Omental fat pad (tissue), 4 donors: ENCODE measurements around the gene GNRHR. TPM values are rescaled to one million over a fixed set of nuclear protein-coding genes. Genes with fewer than 3 reads are reported as not detected.
"Not testable (repeated sequence)": the region's sequence is repeated elsewhere in the genome, so short reads cannot be mapped to it uniquely, and the experiment has no call there.

Experiments used
- ATAC-seq: fragments of 150-250 bp; one replicate; pipeline ENCODE4 v1.9.1; 2016; ENCODE audit warnings: mild to moderate bottlenecking, moderate library complexity; ENCODE audit not compliant: low FRiP score
- DNase-seq: peaks from one replicate; pipeline ENCODE4 v3.0.0-alpha.2; 2019; ENCODE audit warnings: low spot score
- total RNA-seq, 4 donors: library from RNA; depleted of rRNA; stranded (reverse); fragments of >200 nt; gene quantifications; one replicate each; pipeline ENCODE4 v1.1.0, GENCODE V29; 2016
- TF ChIP-seq, protein P1 (sequence below), 3 donors: fragments of 450-650 bp; IDR thresholded peaks; one replicate each; pipeline ENCODE4 v1.5.1; 2016 to 2017; ENCODE audit warnings: antibody characterized with exemption in 3 of 3, mild to moderate bottlenecking in 3 of 3, moderate library complexity in 2 of 3

GNRHR gene
- total RNA-seq, 4 donors from 2014 or later = not detected

GRCh38 chr4:67770422-67770821 lies 16.2 kb upstream of the GNRHR start:
- TF ChIP-seq, protein P1, sequence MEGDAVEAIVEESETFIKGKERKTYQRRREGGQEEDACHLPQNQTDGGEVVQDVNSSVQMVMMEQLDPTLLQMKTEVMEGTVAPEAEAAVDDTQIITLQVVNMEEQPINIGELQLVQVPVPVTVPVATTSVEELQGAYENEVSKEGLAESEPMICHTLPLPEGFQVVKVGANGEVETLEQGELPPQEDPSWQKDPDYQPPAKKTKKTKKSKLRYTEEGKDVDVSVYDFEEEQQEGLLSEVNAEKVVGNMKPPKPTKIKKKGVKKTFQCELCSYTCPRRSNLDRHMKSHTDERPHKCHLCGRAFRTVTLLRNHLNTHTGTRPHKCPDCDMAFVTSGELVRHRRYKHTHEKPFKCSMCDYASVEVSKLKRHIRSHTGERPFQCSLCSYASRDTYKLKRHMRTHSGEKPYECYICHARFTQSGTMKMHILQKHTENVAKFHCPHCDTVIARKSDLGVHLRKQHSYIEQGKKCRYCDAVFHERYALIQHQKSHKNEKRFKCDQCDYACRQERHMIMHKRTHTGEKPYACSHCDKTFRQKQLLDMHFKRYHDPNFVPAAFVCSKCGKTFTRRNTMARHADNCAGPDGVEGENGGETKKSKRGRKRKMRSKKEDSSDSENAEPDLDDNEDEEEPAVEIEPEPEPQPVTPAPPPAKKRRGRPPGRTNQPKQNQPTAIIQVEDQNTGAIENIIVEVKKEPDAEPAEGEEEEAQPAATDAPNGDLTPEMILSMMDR (IDR thresholded peaks at IDR 0.05) = no peak
- ATAC-seq = no peak
- DNase-seq = no peak

GRCh38 chr4:67765928-67766327 lies 11.7 kb upstream of the GNRHR start:
- no peak for ATAC-seq
- TF ChIP-seq, protein P1 (IDR thresholded peaks at IDR 0.05) = no peak
- no peak for DNase-seq

GRCh38 chr4:67765401-67765800 lies 11.2 kb upstream of the GNRHR start:
- DNase-seq (no peak), ATAC-seq (no peak)
- TF ChIP-seq, protein P1 (IDR thresholded peaks at IDR 0.05) = no peak

DNA sequence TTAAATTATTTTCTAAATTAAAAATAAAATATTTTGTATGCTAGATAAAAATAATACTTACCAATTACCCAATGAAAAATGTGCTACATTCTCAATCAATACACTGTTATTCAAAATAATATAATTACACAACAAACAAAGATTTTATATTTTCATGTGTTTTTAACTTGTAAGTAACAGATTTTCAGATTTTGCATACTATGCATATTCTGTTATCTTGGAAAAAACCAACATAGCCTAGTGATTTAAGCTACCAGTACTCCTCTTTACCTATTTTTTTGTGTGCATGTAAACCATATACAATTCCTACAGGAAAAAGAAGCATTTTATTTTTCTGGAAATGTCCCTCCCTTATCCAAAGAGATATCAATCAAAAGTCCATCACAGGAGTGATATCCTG lies 10.0 kb upstream of the GNRHR start:
- TF ChIP-seq, protein P1 (IDR thresholded peaks at IDR 0.05) = no peak
- ATAC-seq = no peak
- no peak for DNase-seq

DNA sequence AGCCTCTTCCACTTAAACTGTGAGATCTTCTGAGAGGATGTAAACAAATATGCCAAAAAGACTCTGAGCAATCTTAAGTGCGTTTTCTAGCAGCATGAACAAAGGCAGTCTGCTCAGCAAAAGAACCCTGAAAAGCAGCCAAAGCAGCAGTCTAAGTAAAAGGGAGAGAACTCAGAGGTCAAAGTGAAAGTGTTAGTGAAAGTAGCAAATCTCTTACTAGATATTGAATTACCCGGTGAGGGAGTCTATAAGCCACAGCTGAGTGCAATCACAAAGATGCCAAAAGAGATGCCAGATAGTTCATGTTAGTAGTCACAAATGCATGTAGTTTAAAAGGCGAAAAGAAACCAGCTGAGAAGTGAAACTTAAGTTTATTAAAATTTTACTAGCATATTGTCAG lies 7.9 kb upstream of the GNRHR start:
- ATAC-seq = no peak
- TF ChIP-seq, protein P1 (IDR thresholded peaks at IDR 0.05) = no peak

GRCh38 chr4:67756991-67757390 lies 2.8 kb upstream of the GNRHR start:
- DNase-seq, ATAC-seq: not testable (repeated sequence)

More for the DNA sequence above, 7.9 kb upstream of the GNRHR start:
- DNase-seq = no peak

DNA sequence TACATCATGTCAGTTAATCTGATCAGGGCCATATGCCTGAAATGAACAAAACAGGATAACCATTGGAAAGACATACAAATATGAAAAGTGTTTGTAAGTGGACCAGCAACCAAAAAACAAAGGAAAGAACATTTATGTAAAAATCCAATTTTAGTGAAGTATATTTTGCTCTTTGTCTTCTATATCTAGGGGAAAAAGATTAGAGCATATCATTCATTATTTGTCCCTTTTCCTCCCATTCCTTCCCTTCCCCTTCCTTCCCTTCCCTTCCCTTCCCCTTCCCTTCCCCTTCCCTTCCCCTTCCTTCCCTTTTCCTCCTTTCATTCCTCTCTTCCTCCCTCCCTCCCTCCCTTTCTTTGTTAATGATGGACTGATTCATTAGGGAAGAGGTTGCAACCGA lies 1.8 kb upstream of the GNRHR start:
- TF ChIP-seq, protein P1 (IDR thresholded peaks at IDR 0.05) = no peak
- no peak for DNase-seq
- no peak for ATAC-seq

DNA sequence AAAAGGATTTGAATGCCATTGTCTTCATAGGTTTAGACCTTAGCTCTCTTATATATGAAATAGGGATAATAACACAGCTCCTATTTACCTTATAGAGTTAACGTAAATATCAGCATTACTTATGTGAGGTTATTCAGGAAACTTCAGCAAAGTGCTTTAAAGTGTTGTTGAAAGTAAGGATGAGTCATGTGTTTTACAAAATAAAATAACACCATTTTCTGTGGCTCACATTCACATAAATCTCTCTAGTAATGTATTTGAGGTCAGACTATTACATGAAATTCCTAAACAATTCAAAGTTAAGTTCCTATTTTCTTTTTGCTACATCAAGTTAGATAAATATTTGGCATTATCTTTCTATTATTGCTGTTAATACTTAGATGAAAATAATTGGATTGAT lies 2.9 kb downstream of the GNRHR start:
- no peak for ATAC-seq
- no peak for DNase-seq
- TF ChIP-seq, protein P1 (IDR thresholded peaks at IDR 0.05) = no peak
